ENCODE results near the gene SLC9B2. TPM values are rescaled to one million over a fixed set of nuclear protein-coding genes. Genes with fewer than 3 reads are reported as not detected.

SLC9B2 gene
- 6.9 to 8.3 TPM (median 7.9 TPM) in 5 replicates for total RNA-seq (2022; extraction: Qiagen RNA extraction)

GRCh38 chr4:103076747-103077347, at the start of gene SLC9B2:
SLC9B2 (minus strand) TSS chr4:103076761; CDS start chr4:103067550, 9,211 bp downstream.

GRCh38 chr4:103099691-103100392, 23.3 kb upstream of the SLC9B2 start, which contains the start of gene BDH2:
BDH2 (minus strand) TSS chr4:103099834; CDS start chr4:103096254, 3,580 bp downstream.

GRCh38 chr4:103019308-103020124, 57.0 kb downstream of the SLC9B2 start, which contains the start of gene SLC9B1:
SLC9B1 (minus strand) TSS chr4:103019705; CDS start chr4:102991711, 27,994 bp downstream.

Other genes with a start within 250 kb of the SLC9B2 start
- gene UBE2D3, start 249.2 kb downstream of the SLC9B2 start, total RNA-seq (2022; extraction: Qiagen RNA extraction): 204 to 257 TPM (median 243 TPM) in 5 replicates
- 36.8 to 41.3 TPM (median 39.0 TPM) in 5 replicates for gene CISD2, start 207.8 kb downstream of the SLC9B2 start, total RNA-seq (2022; extraction: Qiagen RNA extraction)
- gene SLC9B1, start 57.1 kb downstream of the SLC9B2 start, total RNA-seq (2022; extraction: Qiagen RNA extraction): 0.10 to 0.18 TPM (median 0.13 TPM) in 5 replicates
- gene BDH2, start 23.1 kb upstream of the SLC9B2 start, total RNA-seq (2022; extraction: Qiagen RNA extraction): 7.3 to 9.5 TPM (median 8.4 TPM) in 5 replicates
- 5.8 to 9.6 TPM (median 8.7 TPM) in 5 replicates for gene CENPE, start 121.6 kb upstream of the SLC9B2 start, total RNA-seq (2022; extraction: Qiagen RNA extraction)